Muscle of arm (tissue), 14 donors: ENCODE results near the gene APCDD1L. TPM values are rescaled to one million over a fixed set of nuclear protein-coding genes. Genes with fewer than 3 reads are reported as not detected.
A peak's percentile ranks its signal among the peaks of the same experiment; 100 is the strongest.

Experiments
- DNase-seq: peaks from one replicate; pipeline ENCODE4 v3.0.0-alpha.2; 2013
- long read RNA-seq, 11 donors: transcript quantifications; one replicate each; lab custom pipeline, GENCODE V29; 2026
- polyA plus RNA-seq, 12 donors: library from polyadenylated mRNA; unstranded; fragments of 120-200 nt; gene quantifications; one replicate each; pipeline ENCODE4 v1.2.1, GENCODE V29; 2013; ENCODE audit not compliant: insufficient read length in 12 of 12

APCDD1L gene
- 10 to 100 TPM in 2 of 12 donors, 1 to 10 TPM in 8, not detected in 2; 3.7 to 10.6 (median 6.8) TPM for polyA plus RNA-seq
- long read RNA-seq, donor 1, result 0 reads
- long read RNA-seq, donor 2, transcript APCDD1L-201 (4 exons, 3,426 nt), result major isoform, 6 of 6 reads
- long read RNA-seq, donor 2, partial matches to known transcripts, result 0 of 6 reads
- long read RNA-seq, donor 2, other reads (novel, unspliced or antisense), result 0 of 6 reads
- long read RNA-seq, donor 3, result 0 reads
- long read RNA-seq, donor 4, partial matches to known transcripts, result 0 of 1 reads
- long read RNA-seq, donor 4, other reads (novel, unspliced or antisense), result 0 of 1 reads
- long read RNA-seq, donor 5, partial matches to known transcripts, result 0 of 3 reads
- long read RNA-seq, donor 5, other reads (novel, unspliced or antisense), result 0 of 3 reads
- long read RNA-seq, donor 6, partial matches to known transcripts, result 0 of 1 reads
- long read RNA-seq, donor 6, other reads (novel, unspliced or antisense), result 0 of 1 reads
- long read RNA-seq, donor 7, partial matches to known transcripts, result 0 of 1 reads
- long read RNA-seq, donor 7, other reads (novel, unspliced or antisense), result 0 of 1 reads
- long read RNA-seq, donor 8, partial matches to known transcripts, result 0 of 1 reads
- long read RNA-seq, donor 8, other reads (novel, unspliced or antisense), result 0 of 1 reads
- long read RNA-seq, donor 9, partial matches to known transcripts, result 0 of 2 reads
- long read RNA-seq, donor 9, other reads (novel, unspliced or antisense), result 0 of 2 reads
- long read RNA-seq, donor 10, transcript APCDD1L-201 (4 exons, 3,426 nt), result major isoform, 6 of 7 reads
- long read RNA-seq, donor 10, partial matches to known transcripts, result 0 of 7 reads
- long read RNA-seq, donor 10, other reads (novel, unspliced or antisense), result 0 of 7 reads
- long read RNA-seq, donor 11, transcript APCDD1L-201 (4 exons, 3,426 nt), result major isoform, 5 of 5 reads
- long read RNA-seq, donor 11, partial matches to known transcripts, result 0 of 5 reads
- long read RNA-seq, donor 11, other reads (novel, unspliced or antisense), result 0 of 5 reads

GRCh38 chr20:58515233-58516212 is at the start of gene APCDD1L:
Gene APCDD1L, minus strand, starts transcription at chr20:58515399. Its CDS starts 692 bp downstream, at chr20:58514707.
- DNase-seq, result no peak

DNA sequence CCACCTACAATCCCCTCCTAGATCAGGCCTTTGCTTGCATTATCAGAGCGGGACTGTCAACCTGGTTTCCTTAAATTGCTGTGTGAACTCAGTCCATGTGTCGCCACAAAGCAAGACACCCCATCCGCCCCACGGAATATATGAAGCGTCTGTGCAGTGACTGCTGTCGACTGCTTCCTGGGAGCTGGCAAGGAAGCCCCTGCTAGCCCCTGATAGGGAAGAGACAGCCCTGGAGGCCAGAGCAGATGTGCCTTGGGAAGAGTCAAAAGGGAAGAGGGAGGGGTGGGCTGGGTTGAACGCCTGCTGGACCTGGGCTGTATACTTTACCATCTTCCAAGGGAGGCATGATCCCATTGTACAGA is 44.1 kb upstream of the APCDD1L start:
- no peak for DNase-seq

- no peak for DNase-seq
Observed at GRCh38 chr20:58558486-58559367, 43.5 kb upstream of the APCDD1L start.

DNA sequence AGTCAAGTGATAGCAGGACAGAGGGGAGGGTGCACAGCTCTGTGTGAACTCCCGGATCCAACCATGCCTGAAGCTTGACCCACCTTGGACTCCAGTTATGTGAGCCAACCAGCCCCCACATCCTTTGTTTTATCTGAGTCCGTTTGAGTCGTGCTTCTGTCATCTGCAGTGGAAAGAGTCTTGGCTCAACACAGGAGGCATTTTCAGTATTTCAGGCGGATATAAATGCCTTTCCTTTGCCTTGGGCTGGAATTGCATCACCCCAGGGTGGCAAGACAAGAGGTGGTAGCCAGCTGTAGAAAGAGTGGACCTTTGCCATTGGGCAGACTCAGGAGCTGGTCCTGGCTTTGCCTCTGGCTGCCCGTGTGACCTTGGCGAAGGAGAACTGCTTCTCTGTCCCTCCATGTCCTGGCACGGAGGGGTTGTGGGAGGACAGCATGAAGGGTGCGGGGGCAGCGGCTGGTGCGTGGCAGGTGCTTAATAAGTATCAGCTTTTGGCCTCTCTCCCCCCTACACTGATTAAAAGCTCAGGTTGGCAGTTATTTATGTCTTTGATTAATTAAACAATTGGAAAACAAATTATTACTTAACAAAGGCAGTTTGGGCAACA is 42.6 kb upstream of the APCDD1L start:
- DNase-seq, result no peak

GRCh38 chr20:58556961-58557360 is 41.8 kb upstream of the APCDD1L start:
- no peak for DNase-seq

DNA sequence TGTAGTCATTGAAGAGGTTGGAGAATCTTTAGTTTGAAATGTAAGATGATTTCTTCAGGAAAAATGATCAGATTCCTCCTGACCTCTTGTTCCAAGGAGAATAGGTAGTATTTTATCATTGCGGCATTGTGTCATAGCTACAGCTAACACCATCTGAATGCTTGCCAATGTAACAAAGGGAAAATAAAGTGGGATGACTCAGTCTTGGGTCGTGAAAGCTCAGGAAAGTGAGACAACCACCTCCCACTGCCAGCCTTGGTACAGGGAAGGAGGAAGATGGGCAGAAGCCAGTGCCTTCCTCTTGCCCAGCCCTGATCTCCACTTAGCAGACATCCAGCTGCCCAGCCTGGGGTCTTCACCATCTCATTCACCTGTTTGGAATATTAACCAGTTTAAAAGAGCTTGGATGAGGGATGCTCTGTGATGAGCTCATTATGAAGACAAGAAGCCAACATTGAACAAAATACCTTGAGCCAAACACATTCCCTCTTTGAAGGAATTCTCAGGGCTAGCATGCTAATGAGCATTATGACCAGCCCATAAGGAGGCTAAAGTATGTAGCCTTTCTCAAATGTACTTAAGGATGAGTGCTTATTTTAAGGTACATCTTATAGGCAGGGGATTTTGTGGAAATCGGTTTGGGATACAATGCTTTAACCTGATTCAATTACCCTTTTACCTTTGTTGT is 40.0 kb upstream of the APCDD1L start:
- no peak for DNase-seq

GRCh38 chr20:58554541-58554940 is 39.3 kb upstream of the APCDD1L start:
- no peak for DNase-seq

GRCh38 chr20:58553841-58554240 is 38.6 kb upstream of the APCDD1L start:
- DNase-seq, result peak; percentile 83

GRCh38 chr20:58553166-58553696 is 38.0 kb upstream of the APCDD1L start:
- DNase-seq, result no peak

- DNase-seq, result no peak
Observed at GRCh38 chr20:58552366-58552934, 37.3 kb upstream of the APCDD1L start.

DNA sequence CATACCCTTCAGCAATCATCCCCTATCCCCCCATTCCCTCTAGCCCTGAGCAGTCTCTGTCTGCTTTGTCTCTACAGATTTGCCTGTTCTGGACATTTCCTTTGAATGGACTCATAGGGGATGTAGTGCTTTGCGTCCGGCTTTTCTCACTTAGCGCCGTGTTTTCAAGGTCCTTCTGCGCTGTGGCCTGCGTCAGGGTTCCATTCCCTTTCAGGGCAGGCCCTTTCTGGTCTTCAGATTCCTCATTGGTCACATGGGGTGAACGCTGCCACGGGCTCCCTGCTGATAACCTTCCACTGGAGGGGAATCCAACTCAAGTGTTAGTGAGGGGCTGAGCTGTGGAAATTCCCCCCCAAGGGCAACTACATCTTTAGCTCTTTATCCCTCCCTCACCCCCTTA is 36.4 kb upstream of the APCDD1L start:
- DNase-seq, result no peak

DNA sequence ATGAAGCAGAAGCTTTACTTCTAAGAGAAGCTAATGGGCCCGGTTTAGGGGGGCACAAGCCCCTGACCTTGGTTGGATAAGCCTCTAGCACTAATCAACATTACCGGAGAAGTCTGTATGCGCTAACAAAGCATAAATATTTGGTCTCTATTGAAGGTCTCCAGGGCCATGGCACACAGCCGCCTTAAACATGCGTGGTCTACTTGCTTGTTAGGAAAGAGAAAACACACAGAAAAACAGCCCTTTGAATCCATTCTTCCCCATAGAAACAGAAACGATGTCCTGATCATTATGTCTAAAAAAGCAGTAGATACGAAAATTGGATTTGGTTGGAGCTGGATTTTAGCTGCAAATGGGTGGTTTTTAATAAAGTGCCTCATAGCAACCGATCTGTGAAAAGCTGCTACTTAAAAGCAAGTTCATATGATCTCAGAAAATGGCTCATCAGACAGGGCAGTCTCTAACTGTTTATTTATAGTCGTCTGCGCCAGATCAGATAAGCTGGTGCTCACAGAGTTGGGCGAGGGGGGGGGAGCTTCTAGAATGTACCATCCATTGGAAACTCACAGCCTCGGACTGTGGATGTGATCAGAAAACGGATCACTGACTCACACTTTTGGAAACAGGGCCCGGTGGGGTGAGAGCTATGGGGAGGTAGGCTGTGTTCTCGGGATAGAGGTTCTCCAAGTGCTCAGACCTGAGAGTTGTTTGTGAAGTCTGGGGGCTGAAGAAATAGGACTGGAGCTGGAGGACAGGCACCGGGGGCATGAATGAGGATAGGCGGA is 35.3 kb upstream of the APCDD1L start:
- no peak for DNase-seq

- DNase-seq, result no peak
Observed at GRCh38 chr20:58549231-58550209, 34.3 kb upstream of the APCDD1L start.

- no peak for DNase-seq
Observed at GRCh38 chr20:58547623-58548475, 32.6 kb upstream of the APCDD1L start.
